Smooth muscle cell of the brain vasculature (primary cell): ENCODE measurements around the gene CNTNAP2.

Experiments used
- DNase-seq: peaks from one replicate; pipeline ENCODE4 v3.0.0-alpha.2; 2012; ENCODE audit warnings: low read depth, low spot score

The CNTNAP2 gene

GRCh38 chr7:146768957-146769356, 652.4 kb downstream of the CNTNAP2 start:
- no peak for DNase-seq

GRCh38 chr7:146772601-146773000, 656.0 kb downstream of the CNTNAP2 start:
- DNase-seq = no peak

- DNase-seq = no peak
Measured at GRCh38 chr7:146773506-146773905, 656.9 kb downstream of the CNTNAP2 start.

- DNase-seq = no peak
Measured at GRCh38 chr7:146781352-146782116, 664.9 kb downstream of the CNTNAP2 start.

- DNase-seq = no peak
Measured at GRCh38 chr7:146787266-146787665, 670.7 kb downstream of the CNTNAP2 start.

- DNase-seq = no peak
Measured at GRCh38 chr7:146788008-146788407, 671.4 kb downstream of the CNTNAP2 start.

GRCh38 chr7:146791344-146792285, 675.0 kb downstream of the CNTNAP2 start:
- DNase-seq = no peak

GRCh38 chr7:146804620-146805019, 688.0 kb downstream of the CNTNAP2 start:
- DNase-seq = no peak

- DNase-seq = no peak
Measured at GRCh38 chr7:146805082-146805481, 688.5 kb downstream of the CNTNAP2 start.

- DNase-seq = no peak
Measured at GRCh38 chr7:146826329-146826728, 709.7 kb downstream of the CNTNAP2 start.

GRCh38 chr7:146830686-146831085, 714.1 kb downstream of the CNTNAP2 start:
- DNase-seq = no peak

- DNase-seq = no peak
Measured at GRCh38 chr7:146831875-146832274, 715.3 kb downstream of the CNTNAP2 start.

GRCh38 chr7:146844405-146844804, 727.8 kb downstream of the CNTNAP2 start:
- DNase-seq = no peak

GRCh38 chr7:146858690-146859089, 742.1 kb downstream of the CNTNAP2 start:
- DNase-seq = no peak

GRCh38 chr7:146861701-146862100, 745.1 kb downstream of the CNTNAP2 start:
- DNase-seq = no peak

- no peak for DNase-seq
Measured at GRCh38 chr7:146862415-146862814, 745.8 kb downstream of the CNTNAP2 start.

- no peak for DNase-seq
Measured at GRCh38 chr7:146864644-146865043, 748.0 kb downstream of the CNTNAP2 start.

GRCh38 chr7:146865696-146866095, 749.1 kb downstream of the CNTNAP2 start:
- no peak for DNase-seq

GRCh38 chr7:146874722-146875121, 758.1 kb downstream of the CNTNAP2 start:
- no peak for DNase-seq

GRCh38 chr7:146875237-146875785, 758.7 kb downstream of the CNTNAP2 start:
- no peak for DNase-seq

- DNase-seq = no peak
Measured at GRCh38 chr7:146875981-146876380, 759.4 kb downstream of the CNTNAP2 start.

GRCh38 chr7:146876411-146876810, 759.8 kb downstream of the CNTNAP2 start:
- no peak for DNase-seq
